GM12891 (cell line): Measurements from ENCODE around the gene TMCC1.

Experiments
- PAX5 ChIP-seq: IDR thresholded peaks from 2 replicates; pipeline ENCODE4 v1.6.1; 2011; ENCODE audit warnings: low read length, moderate library complexity, mild to moderate bottlenecking; ENCODE audit not compliant: insufficient read depth, severe bottlenecking
- POLR2A ChIP-seq: IDR thresholded peaks from 2 replicates; pipeline ENCODE4 v1.6.1; 2011; ENCODE audit warnings: low read depth, low read length, control low read depth
- POLR2AphosphoS5 ChIP-seq: IDR thresholded peaks from 2 replicates; pipeline ENCODE4 v1.6.1; 2011; ENCODE audit warnings: low read depth, low read length, control low read depth
- POU2F2 ChIP-seq: IDR thresholded peaks from 2 replicates; pipeline ENCODE4 v1.6.1; 2011; ENCODE audit warnings: low read depth, mild to moderate bottlenecking, control low read depth, low read length, moderate library complexity
- SPI1 ChIP-seq: IDR thresholded peaks from 2 replicates; pipeline ENCODE4 v1.6.1; 2011; ENCODE audit warnings: low read depth, low read length, control low read depth
- TAF1 ChIP-seq: IDR thresholded peaks from 2 replicates; pipeline ENCODE4 v1.6.1; 2011; ENCODE audit warnings: low read depth, low read length, control low read depth

- TF ChIP-seq POLR2A, result no peak
- no peak for TF ChIP-seq POU2F2
- TF ChIP-seq TAF1, result no peak
- no peak for TF ChIP-seq POLR2AphosphoS5
- TF ChIP-seq SPI1, result no peak
- no peak for TF ChIP-seq PAX5
These were observed 161.2 kb downstream of the TMCC1 start for GRCh38 chr3:129732200-129732876.
